Transverse colon (tissue), 4 donors: ENCODE measurements around the gene PPARA.

Experiments used
- CTCF ChIP-seq, 5 experiments: fragments of 200-600 bp in 3 of 5; fragments of 450-650 bp in 2 of 5; sonication (generic) in 3 of 5; IDR thresholded peaks; 1 replicate in 2 of 5; 2 replicates in 3 of 5; pipeline ENCODE4 v1.5.1; 2016 to 2017; ENCODE audit warnings: antibody characterized with exemption in 5 of 5, inconsistent platforms in 3 of 5, mild to moderate bottlenecking in 2 of 5, moderate library complexity in 1 of 5
- POLR2A ChIP-seq: fragments of 450-650 bp; IDR thresholded peaks from one replicate; pipeline ENCODE4 v1.6.1; 2016; ENCODE audit warnings: antibody characterized with exemption, mild to moderate bottlenecking, moderate library complexity
- POLR2AphosphoS5 ChIP-seq, 3 donors: sonication (generic); formaldehyde crosslinking; IDR thresholded peaks; one replicate each; pipeline ENCODE4 v1.6.1; 2016; ENCODE audit warnings: antibody characterized with exemption in 3 of 3

DNA sequence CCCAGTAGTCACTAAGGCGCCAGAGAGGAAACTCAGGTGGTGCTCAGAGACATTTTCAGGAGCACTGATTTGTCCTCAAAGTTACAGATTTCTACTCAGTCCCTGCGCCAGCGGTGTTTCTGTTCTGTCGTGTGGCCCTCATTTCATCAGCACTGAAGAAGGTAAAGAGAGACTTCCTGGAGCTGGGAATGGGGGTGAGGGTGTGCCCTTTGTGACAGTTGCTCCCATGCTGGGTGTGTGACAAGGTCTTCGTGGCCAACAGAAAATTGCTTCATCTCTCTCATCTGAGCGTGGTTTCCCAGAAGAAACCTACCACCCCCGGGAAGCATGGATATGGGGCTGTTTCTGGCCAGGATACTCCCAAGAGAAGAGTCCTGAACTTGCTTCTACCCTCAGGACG is 2.0 kb upstream of the PPARA start:
- TF ChIP-seq CTCF (IDR thresholded peaks at IDR 0.05) (no peak), POLR2AphosphoS5 (IDR thresholded peaks at IDR 0.05) (no peak), POLR2A (peak; percentile 21)
